Endodermal cell (in vitro differentiated cells): ENCODE results near the gene WRAP73. TPM values are rescaled to one million over a fixed set of nuclear protein-coding genes. Genes with fewer than 3 reads are reported as not detected.

Experiments
- DNase-seq: peaks from one replicate; pipeline ENCODE4 v3.0.0-alpha.2; 2017
- H3K27ac ChIP-seq: 2 replicates; pipeline ENCODE4 v1.5.1; 2013; ENCODE audit warnings: mild to moderate bottlenecking, low read depth, low read length, moderate library complexity
- H3K27me3 ChIP-seq: 2 replicates; pipeline ENCODE4 v1.6.1; 2013; ENCODE audit warnings: mild to moderate bottlenecking, low read length, moderate library complexity; ENCODE audit not compliant: insufficient read depth, control insufficient read depth, poor library complexity, severe bottlenecking
- H3K36me3 ChIP-seq: 2 replicates; pipeline ENCODE4 v1.7.0; 2013; ENCODE audit warnings: mild to moderate bottlenecking, low read length, moderate library complexity; ENCODE audit not compliant: control insufficient read depth, insufficient read depth
- H3K4me1 ChIP-seq: one replicate; pipeline ENCODE4 v1.7.0; 2013; ENCODE audit warnings: low read length; ENCODE audit not compliant: control insufficient read depth, insufficient read depth
- H3K4me3 ChIP-seq: 2 replicates; pipeline ENCODE4 v1.5.1; 2013; ENCODE audit warnings: mild to moderate bottlenecking, low read length, moderate library complexity
- H3K9ac ChIP-seq: 2 replicates; pipeline ENCODE4 v1.6.1; 2013; ENCODE audit warnings: mild to moderate bottlenecking, low read length, moderate library complexity; ENCODE audit not compliant: poor library complexity, severe bottlenecking; ENCODE audit errors: extremely low read depth
- H3K9me3 ChIP-seq: 2 replicates; pipeline ENCODE4 v1.6.1; 2013; ENCODE audit warnings: mild to moderate bottlenecking, low read length, moderate library complexity; ENCODE audit not compliant: control insufficient read depth
- H3K27ac Mint-ChIP-seq: 2 replicates; pipeline ENCODE4 v1.8.0; 2020; ENCODE audit warnings: mixed read lengths
- H3K27me3 Mint-ChIP-seq: 2 replicates; pipeline ENCODE4 v1.8.0; 2021; ENCODE audit warnings: mild to moderate bottlenecking, mixed read lengths; ENCODE audit not compliant: insufficient read depth
- H3K36me3 Mint-ChIP-seq: 2 replicates; pipeline ENCODE4 v1.8.0; 2020; ENCODE audit warnings: low read depth, mixed read lengths
- H3K4me1 Mint-ChIP-seq: 2 replicates; pipeline ENCODE4 v1.8.0; 2020; ENCODE audit warnings: mixed read lengths
- H3K4me3 Mint-ChIP-seq: 2 replicates; pipeline ENCODE4 v1.8.0; 2020; ENCODE audit warnings: mild to moderate bottlenecking, moderate library complexity, mixed read lengths
- H3K9me3 Mint-ChIP-seq: 2 replicates; pipeline ENCODE4 v1.8.0; 2020; ENCODE audit warnings: mild to moderate bottlenecking, mixed read lengths
- WGBS, 2 experiments: methylation state at CpG; one replicate each; pipeline versions ENCODE4 v1.1.5 to v1.1.7; 2013; ENCODE audit warnings: missing lambda C conversion rate in 2 of 2, mixed read lengths in 1 of 2; ENCODE audit not compliant: insufficient coverage in 1 of 2, insufficient read length in 1 of 2; 5-methylcytosine and 5-hydroxymethylcytosine counted together
- total RNA-seq, 2 donors: library from RNA; stranded (reverse); fragmentation: NEBNext Ultra II Directional in 1 of 2; extraction: Animal tissue kit (Norgen Biotek cat#: 25700) in 1 of 2; gene quantifications; 2 replicates in 1 of 2; 3 replicates in 1 of 2; pipeline ENCODE4 v1.2.1, GENCODE V29; 2021
- TF ChIP-seq, protein P1 (sequence below): fragments of 200-600 bp; sonication (generic); conservative IDR thresholded peaks from 2 replicates; pipeline ENCODE4 v1.5.0; 2021; ENCODE audit warnings: antibody characterized with exemption, mild to moderate bottlenecking

WRAP73 gene
- total RNA-seq, 2 donors from 2014 or later = 29.8 to 32.5 TPM

DNA sequence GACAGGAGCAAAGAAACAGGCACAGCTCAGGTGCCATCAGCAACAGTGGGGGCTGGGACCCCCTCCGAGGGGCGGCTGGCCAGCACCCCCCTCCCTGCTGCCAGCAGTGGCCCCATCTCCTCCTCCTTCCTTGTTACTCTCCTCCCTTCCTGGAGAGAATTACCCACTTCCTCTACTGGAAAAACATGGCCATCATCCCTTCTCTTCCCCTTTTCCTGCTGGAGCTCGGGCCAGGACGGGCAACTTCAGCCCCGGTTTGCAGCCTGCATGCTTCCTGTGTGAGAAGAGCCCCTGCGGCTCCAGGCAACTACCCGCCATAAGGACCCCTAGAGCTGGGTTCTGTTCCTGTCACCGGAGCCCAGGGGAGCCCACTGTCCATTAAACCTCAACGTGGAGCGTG is 56.2 kb downstream of the WRAP73 start:
- peak overlapping the region; percentile 58 for H3K27ac ChIP-seq
- peak overlapping the region; percentile 88 for H3K27ac Mint-ChIP-seq
- 89 to 93% methylated on average over 3 to 10 of the region's 10 CpGs for WGBS, 2 experiments

DNA sequence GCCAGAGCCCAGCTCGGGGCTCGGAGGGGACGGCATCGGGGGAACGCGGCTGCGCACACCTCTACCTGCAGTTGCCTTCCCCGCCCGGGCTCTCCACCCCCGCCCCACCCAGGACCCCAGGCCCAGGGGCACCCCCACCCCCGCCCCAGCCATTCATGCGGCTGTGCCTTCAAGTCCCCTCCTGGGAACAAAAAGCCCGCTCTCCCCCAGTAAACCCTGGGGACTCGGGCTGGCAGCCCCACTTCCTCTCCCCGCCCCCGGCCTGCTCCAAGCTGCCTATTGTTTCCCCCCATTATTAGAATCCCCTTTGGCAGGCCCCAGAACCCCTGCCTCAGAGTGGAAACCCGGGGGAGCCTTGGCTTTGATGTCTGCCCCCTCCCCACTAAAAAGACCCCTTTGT is 56.6 kb downstream of the WRAP73 start:
- Mint-ChIP-seq H3K27ac (no peak overlapping the region), H3K36me3 (no peaks in the 10 kb centered on the region), H3K4me1 (peaks cover 15% of the 10 kb centered on the region), H3K9me3 (no peaks in the 10 kb centered on the region), H3K27me3 (no peaks in the 10 kb centered on the region), H3K4me3 (no peak overlapping the region)
- H3K9ac ChIP-seq = no peak overlapping the region
- H3K27ac ChIP-seq = peak overlapping the region; percentile 58
- TF ChIP-seq, protein P1, sequence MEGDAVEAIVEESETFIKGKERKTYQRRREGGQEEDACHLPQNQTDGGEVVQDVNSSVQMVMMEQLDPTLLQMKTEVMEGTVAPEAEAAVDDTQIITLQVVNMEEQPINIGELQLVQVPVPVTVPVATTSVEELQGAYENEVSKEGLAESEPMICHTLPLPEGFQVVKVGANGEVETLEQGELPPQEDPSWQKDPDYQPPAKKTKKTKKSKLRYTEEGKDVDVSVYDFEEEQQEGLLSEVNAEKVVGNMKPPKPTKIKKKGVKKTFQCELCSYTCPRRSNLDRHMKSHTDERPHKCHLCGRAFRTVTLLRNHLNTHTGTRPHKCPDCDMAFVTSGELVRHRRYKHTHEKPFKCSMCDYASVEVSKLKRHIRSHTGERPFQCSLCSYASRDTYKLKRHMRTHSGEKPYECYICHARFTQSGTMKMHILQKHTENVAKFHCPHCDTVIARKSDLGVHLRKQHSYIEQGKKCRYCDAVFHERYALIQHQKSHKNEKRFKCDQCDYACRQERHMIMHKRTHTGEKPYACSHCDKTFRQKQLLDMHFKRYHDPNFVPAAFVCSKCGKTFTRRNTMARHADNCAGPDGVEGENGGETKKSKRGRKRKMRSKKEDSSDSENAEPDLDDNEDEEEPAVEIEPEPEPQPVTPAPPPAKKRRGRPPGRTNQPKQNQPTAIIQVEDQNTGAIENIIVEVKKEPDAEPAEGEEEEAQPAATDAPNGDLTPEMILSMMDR = no peak
- H3K4me1 ChIP-seq = no peaks in the 10 kb centered on the region
- no peak for DNase-seq
- H3K9me3 ChIP-seq = no peaks in the 10 kb centered on the region
- no peaks in the 10 kb centered on the region for H3K27me3 ChIP-seq
- WGBS, 2 experiments = 64 to 94% methylated on average over 3 to 14 of the region's 17 CpGs
- H3K4me3 ChIP-seq = no peak overlapping the region
- no peaks in the 10 kb centered on the region for H3K36me3 ChIP-seq

More for the DNA sequence above, 56.2 kb downstream of the WRAP73 start:
- no peak overlapping the region for H3K9ac ChIP-seq
- DNase-seq = no peak
- no peaks in the 10 kb centered on the region for H3K9me3 Mint-ChIP-seq
- peaks cover 16% of the 10 kb centered on the region for H3K4me1 Mint-ChIP-seq
- H3K27me3 ChIP-seq = no peaks in the 10 kb centered on the region
- no peak overlapping the region for H3K4me3 ChIP-seq
- no peaks in the 10 kb centered on the region for H3K9me3 ChIP-seq
- H3K36me3 Mint-ChIP-seq = no peaks in the 10 kb centered on the region
- H3K27me3 Mint-ChIP-seq = no peaks in the 10 kb centered on the region
- H3K4me3 Mint-ChIP-seq = no peak overlapping the region
- no peaks in the 10 kb centered on the region for H3K36me3 ChIP-seq
- TF ChIP-seq, protein P1 = no peak
- H3K4me1 ChIP-seq = no peaks in the 10 kb centered on the region

DNA sequence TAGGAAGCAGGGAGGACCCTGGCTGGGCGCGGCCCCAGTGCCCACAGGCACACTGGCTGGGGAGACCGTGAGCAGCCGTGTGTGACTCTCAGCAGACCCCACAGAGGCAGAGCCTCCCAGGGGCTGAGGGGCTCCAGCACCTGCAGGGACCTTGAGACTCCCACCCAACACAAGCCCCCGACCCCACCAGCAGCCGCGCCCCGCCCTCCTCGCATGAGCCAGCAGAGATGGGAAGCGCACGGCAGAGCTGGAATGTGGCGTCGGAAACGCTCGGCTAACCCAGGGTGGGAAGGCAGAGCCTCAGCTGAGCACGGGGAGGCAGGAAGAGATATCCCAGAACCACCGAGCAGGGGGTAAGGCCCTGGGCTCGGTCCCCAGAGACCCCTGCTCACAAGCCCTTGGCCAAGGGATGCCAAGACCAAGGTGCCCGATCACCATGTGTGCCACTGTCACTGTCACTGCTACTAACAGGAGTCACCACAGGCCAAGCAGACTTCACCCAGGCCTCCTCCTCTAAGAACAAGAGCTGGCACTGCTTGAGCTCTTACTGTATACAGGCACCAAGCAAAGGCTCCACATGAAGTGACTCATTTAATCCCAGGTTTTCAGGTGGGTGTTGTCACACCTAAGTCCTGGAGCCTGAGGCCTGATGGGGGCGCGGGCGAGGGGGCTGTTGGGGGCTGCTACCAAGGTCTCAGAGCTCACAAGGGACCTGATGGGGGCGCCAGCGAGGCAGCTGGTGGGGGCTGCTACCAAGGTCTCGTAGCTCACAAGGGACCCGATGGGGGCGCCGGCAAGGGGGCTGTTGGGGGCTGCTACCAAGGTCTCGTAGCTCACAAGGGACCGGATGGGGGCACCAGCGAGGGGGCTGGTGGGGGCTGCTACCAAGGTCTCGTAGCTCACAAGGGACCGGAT is 58.7 kb downstream of the WRAP73 start:
- Histone ChIP-seq H3K27me3 (no peaks in the 10 kb centered on the region), H3K27ac (peak overlapping the region; percentile 70), H3K4me3 (no peak overlapping the region), H3K36me3 (no peaks in the 10 kb centered on the region), H3K9me3 (no peaks in the 10 kb centered on the region), H3K9ac (no peak overlapping the region), H3K4me1 (no peaks in the 10 kb centered on the region)
- 92 to 95% methylated on average over 18 to 33 of the region's 33 CpGs for WGBS, 2 experiments
- Mint-ChIP-seq H3K4me3 (no peak overlapping the region), H3K27me3 (no peaks in the 10 kb centered on the region), H3K36me3 (no peaks in the 10 kb centered on the region), H3K9me3 (no peaks in the 10 kb centered on the region), H3K27ac (peak overlapping the region; percentile 79), H3K4me1 (peaks cover 6% of the 10 kb centered on the region)
- TF ChIP-seq, protein P1 = peak; percentile 56
- peak; percentile 79 for DNase-seq
